ENCODE results near the gene ZNF423.

- no peak for TF ChIP-seq POLR2A (IDR thresholded peaks at IDR 0.05)
- no peak for TF ChIP-seq CTCF (IDR thresholded peaks at IDR 0.05)
These were observed 49.5 kb downstream of the ZNF423 start for GRCh38 chr16:49806446-49806845.
